ENCODE results near the gene GFER.

DNA sequence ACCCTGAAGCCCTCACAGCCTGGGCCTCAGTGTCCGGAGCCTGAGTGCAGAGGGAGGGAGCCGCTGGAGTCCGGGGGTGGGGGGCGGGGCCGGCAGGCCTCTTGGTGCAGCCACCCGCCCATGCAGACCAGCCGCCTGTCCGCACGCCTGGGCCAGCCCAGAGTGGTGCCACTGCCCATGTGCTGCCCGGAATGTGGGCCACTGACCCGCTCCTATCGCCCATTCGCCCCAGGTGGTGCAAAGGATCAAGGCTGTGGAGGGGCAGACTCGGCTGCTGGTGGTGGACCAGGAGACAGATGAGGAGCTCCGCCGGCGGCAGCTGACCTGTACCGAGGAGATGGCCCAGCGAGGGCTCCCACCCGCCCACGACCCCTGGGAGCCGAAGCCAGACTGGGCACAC is 45.4 kb downstream of the GFER start:
- TF ChIP-seq, protein P1, sequence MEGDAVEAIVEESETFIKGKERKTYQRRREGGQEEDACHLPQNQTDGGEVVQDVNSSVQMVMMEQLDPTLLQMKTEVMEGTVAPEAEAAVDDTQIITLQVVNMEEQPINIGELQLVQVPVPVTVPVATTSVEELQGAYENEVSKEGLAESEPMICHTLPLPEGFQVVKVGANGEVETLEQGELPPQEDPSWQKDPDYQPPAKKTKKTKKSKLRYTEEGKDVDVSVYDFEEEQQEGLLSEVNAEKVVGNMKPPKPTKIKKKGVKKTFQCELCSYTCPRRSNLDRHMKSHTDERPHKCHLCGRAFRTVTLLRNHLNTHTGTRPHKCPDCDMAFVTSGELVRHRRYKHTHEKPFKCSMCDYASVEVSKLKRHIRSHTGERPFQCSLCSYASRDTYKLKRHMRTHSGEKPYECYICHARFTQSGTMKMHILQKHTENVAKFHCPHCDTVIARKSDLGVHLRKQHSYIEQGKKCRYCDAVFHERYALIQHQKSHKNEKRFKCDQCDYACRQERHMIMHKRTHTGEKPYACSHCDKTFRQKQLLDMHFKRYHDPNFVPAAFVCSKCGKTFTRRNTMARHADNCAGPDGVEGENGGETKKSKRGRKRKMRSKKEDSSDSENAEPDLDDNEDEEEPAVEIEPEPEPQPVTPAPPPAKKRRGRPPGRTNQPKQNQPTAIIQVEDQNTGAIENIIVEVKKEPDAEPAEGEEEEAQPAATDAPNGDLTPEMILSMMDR (IDR thresholded peaks at IDR 0.05), result no peak
- TF ChIP-seq POLR2A (IDR thresholded peaks at IDR 0.05) (no peak), POLR2AphosphoS5 (IDR thresholded peaks at IDR 0.05) (no peak)
